ENCODE results near the gene S100A2. TPM values are rescaled to one million over a fixed set of nuclear protein-coding genes. Genes with fewer than 3 reads are reported as not detected.

S100A2 gene
- total and polyA plus RNA-seq, 2 donors (not counting 1 experiment from before 2014, with no cell fraction given) = 0.19 TPM; not detected in 1

- Histone ChIP-seq H3K4me1 (ENCODE audit: control insufficient read depth in 2 of 2, insufficient read depth in 2 of 2, low read length in 2 of 2) (peaks cover 4 to 22% of the 10 kb centered on the region in 2 donors), H3K79me2 (ENCODE audit: control insufficient read depth, insufficient read depth, low read length) (no peaks in the 10 kb centered on the region), H3K9ac (ENCODE audit: low read length) (no peak overlapping the region), H3K4me2 (replicated peaks; ENCODE audit: low read depth, low read length, poor library complexity, severe bottlenecking) (no peak overlapping the region), H3K27me3 (replicated peaks in 1 of 4; ENCODE audit: control extremely low read depth in 1 of 4, control insufficient read depth in 3 of 4, insufficient read depth in 4 of 4, low read length in 3 of 4) (peaks cover 0 to 2% (median 0%) of the 10 kb centered on the region in 4 experiments), H2AFZ (ENCODE audit: insufficient read depth, low read depth, low read length, poor library complexity, severe bottlenecking) (peak overlapping the region; percentile 26), H4K20me1 (ENCODE audit: control insufficient read depth, insufficient read depth, low read length, poor library complexity, severe bottlenecking) (no peaks in the 10 kb centered on the region), H3K36me3 (replicated peaks in 1 of 2; ENCODE audit: control extremely low read depth in 1 of 2, control insufficient read depth in 1 of 2, extremely low read depth in 1 of 2, insufficient read depth in 2 of 2, low read length in 1 of 2) (no peaks in the 10 kb centered on the region), H3K27ac (ENCODE audit: low read length in 2 of 2) (no peak overlapping the region), H3K9me3 (ENCODE audit: control extremely low read depth in 1 of 3, control insufficient read depth in 2 of 3, insufficient read depth in 1 of 3, low read length in 2 of 3) (no peaks in the 10 kb centered on the region), H3K4me3 (ENCODE audit: control extremely low read depth in 1 of 5, extremely low read depth in 1 of 5, insufficient read depth in 1 of 5, low read depth in 2 of 5, low read length in 4 of 5) (no peak overlapping the region)
- H3K9me3 Mint-ChIP-seq (ENCODE audit: insufficient read depth) = no peaks in the 10 kb centered on the region
- peaks cover 7% of the 10 kb centered on the region for H3K27me3 Mint-ChIP-seq
- H3K4me3 Mint-ChIP-seq = no peak overlapping the region
- DNase-seq = no peak
- peaks cover 26% of the 10 kb centered on the region for H3K4me1 Mint-ChIP-seq
- POLR2A ChIA-PET = interaction anchor here (0.8 kb wide), 1 partner anchor 27 kb away, joined by 3 read pairs; no protein-coding TSS in a partner anchor
- intact Hi-C loops (cut with micrococcal nuclease) = loop anchor here (1.0 to 2.0 kb wide), 5 partner anchors 62 to 415 kb away; partner anchors contain the start of genes RAB13 and SNAPIN
- H3K27ac Mint-ChIP-seq = no peak overlapping the region
- ATAC-seq (ENCODE audit: low read depth) = no peak
- CTCF ChIA-PET = interaction anchor here (0.8 to 7.4 kb wide), 37 partner anchors 8 to 418 kb away, joined by 3 to 227 read pairs (median 6); partner anchors contain the start of genes CHTOP, NPR1, RAB13 and S100A1
- TF ChIP-seq CTCF (IDR thresholded peaks at IDR 0.05) = no peak
- no peak for TF ChIP-seq EZH2 (IDR thresholded peaks at IDR 0.05; ENCODE audit: borderline replicate concordance, insufficient read depth, low read depth, low read length, poor library complexity, severe bottlenecking)
- 78% methylated on average over 7 of the region's 7 CpGs for WGBS (ENCODE audit: insufficient coverage)
These were observed 6.1 kb upstream of the S100A2 start for GRCh38 chr1:153571706-153572105.

GRCh38 chr1:153570874-153571273 lies 5.2 kb upstream of the S100A2 start:
- Histone ChIP-seq H3K4me2 (replicated peaks; ENCODE audit: low read depth, low read length, poor library complexity, severe bottlenecking) (no peak overlapping the region), H3K79me2 (ENCODE audit: control insufficient read depth, insufficient read depth, low read length) (no peaks in the 10 kb centered on the region), H3K4me3 (ENCODE audit: control extremely low read depth in 1 of 5, extremely low read depth in 1 of 5, insufficient read depth in 1 of 5, low read depth in 2 of 5, low read length in 4 of 5) (no peak overlapping the region), H2AFZ (ENCODE audit: insufficient read depth, low read depth, low read length, poor library complexity, severe bottlenecking) (no peak overlapping the region), H3K9ac (ENCODE audit: low read length) (no peak overlapping the region), H3K9me3 (ENCODE audit: control extremely low read depth in 1 of 3, control insufficient read depth in 2 of 3, insufficient read depth in 1 of 3, low read length in 2 of 3) (no peaks in the 10 kb centered on the region), H3K36me3 (replicated peaks in 1 of 2; ENCODE audit: control extremely low read depth in 1 of 2, control insufficient read depth in 1 of 2, extremely low read depth in 1 of 2, insufficient read depth in 2 of 2, low read length in 1 of 2) (no peaks in the 10 kb centered on the region), H3K27me3 (replicated peaks in 1 of 4; ENCODE audit: control extremely low read depth in 1 of 4, control insufficient read depth in 3 of 4, insufficient read depth in 4 of 4, low read length in 3 of 4) (peaks cover 0 to 2% (median 0%) of the 10 kb centered on the region in 4 experiments), H3K27ac (ENCODE audit: low read length in 2 of 2) (no peak overlapping the region), H3K4me1 (ENCODE audit: control insufficient read depth in 2 of 2, insufficient read depth in 2 of 2, low read length in 2 of 2) (peaks cover 10 to 30% of the 10 kb centered on the region in 2 donors), H4K20me1 (ENCODE audit: control insufficient read depth, insufficient read depth, low read length, poor library complexity, severe bottlenecking) (no peaks in the 10 kb centered on the region)
- H3K27ac Mint-ChIP-seq = peak overlapping the region; percentile 46
- ATAC-seq (ENCODE audit: low read depth) = no peak
- WGBS (ENCODE audit: insufficient coverage) = 100% methylated on average over 3 of the region's 5 CpGs
- peaks cover 33% of the 10 kb centered on the region for H3K4me1 Mint-ChIP-seq
- DNase-seq = no peak
- CTCF ChIA-PET = interaction anchor here (0.7 to 7.4 kb wide), 15 partner anchors 11 to 415 kb away, joined by 3 to 227 read pairs (median 14); partner anchors contain the start of genes CHTOP, RAB13, S100A1 and S100A13
- peaks cover 7% of the 10 kb centered on the region for H3K27me3 Mint-ChIP-seq
- H3K4me3 Mint-ChIP-seq = no peak overlapping the region
- POLR2A ChIA-PET = interaction anchor here (0.6 kb wide), 1 partner anchor 178 kb away, joined by 9 read pairs; no protein-coding TSS in a partner anchor
- intact Hi-C loops (cut with micrococcal nuclease) = no loop called here
- no peak for TF ChIP-seq CTCF (IDR thresholded peaks at IDR 0.05)
- no peak for TF ChIP-seq EZH2 (IDR thresholded peaks at IDR 0.05; ENCODE audit: borderline replicate concordance, insufficient read depth, low read depth, low read length, poor library complexity, severe bottlenecking)
- no peaks in the 10 kb centered on the region for H3K9me3 Mint-ChIP-seq (ENCODE audit: insufficient read depth)
